ENCODE data around the gene XRCC5.

The XRCC5 gene

DNA sequence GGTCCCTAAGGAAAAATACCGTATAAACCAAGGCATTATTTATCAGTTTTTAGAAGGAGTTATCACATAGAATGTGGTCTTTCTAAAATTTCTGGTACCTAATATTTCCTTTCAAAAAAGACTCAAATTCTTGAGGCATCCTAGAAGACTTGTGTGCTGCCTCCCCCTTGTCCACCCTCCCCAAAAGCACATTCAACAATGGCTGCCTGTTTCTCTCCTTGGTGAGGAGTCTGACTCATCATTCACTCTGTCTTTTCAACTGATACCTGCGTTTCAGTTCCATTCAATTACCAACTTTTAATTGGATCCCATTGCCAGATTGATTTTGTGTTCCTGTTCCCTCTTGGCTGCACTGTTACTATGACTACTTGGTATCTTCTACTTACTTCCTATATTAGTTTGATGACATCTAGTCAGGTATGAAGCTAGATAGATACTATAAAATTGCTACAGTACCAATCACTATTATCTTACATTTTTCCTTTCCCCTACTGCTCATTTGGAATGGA is 72.9 kb downstream of the XRCC5 start:
- Histone ChIP-seq H3K4me3 (ENCODE audit: insufficient read depth, low read length, poor library complexity, severe bottlenecking) (no peak overlapping the region), H3F3A (ENCODE audit: insufficient read depth) (peaks cover 21% of the 10 kb centered on the region), H3K9ac (ENCODE audit: low read length) (no peak overlapping the region), H3K9me2 (replicated peaks; ENCODE audit: insufficient read depth, low read length) (no peaks in the 10 kb centered on the region), H3K27ac (ENCODE audit: low read depth, low read length) (no peak overlapping the region), H3K79me2 (ENCODE audit: insufficient read depth, low read length) (peaks cover 92% of the 10 kb centered on the region), H4K20me1 (ENCODE audit: low read depth, low read length) (peaks cover 43% of the 10 kb centered on the region), H3K36me3 (ENCODE audit: low read length) (peaks cover 48% of the 10 kb centered on the region; the same call in 1 of the 2 replicates), H3K27me3 (ENCODE audit: low read length) (no peaks in the 10 kb centered on the region), H3K4me2 (ENCODE audit: low read depth, low read length, poor library complexity, severe bottlenecking) (no peak overlapping the region), H3K9me3 (ENCODE audit: insufficient read depth, low read length) (no peaks in the 10 kb centered on the region), H2AFZ (ENCODE audit: low read depth, low read length, severe bottlenecking) (no peak overlapping the region)
- TF ChIP-seq, protein P1, sequence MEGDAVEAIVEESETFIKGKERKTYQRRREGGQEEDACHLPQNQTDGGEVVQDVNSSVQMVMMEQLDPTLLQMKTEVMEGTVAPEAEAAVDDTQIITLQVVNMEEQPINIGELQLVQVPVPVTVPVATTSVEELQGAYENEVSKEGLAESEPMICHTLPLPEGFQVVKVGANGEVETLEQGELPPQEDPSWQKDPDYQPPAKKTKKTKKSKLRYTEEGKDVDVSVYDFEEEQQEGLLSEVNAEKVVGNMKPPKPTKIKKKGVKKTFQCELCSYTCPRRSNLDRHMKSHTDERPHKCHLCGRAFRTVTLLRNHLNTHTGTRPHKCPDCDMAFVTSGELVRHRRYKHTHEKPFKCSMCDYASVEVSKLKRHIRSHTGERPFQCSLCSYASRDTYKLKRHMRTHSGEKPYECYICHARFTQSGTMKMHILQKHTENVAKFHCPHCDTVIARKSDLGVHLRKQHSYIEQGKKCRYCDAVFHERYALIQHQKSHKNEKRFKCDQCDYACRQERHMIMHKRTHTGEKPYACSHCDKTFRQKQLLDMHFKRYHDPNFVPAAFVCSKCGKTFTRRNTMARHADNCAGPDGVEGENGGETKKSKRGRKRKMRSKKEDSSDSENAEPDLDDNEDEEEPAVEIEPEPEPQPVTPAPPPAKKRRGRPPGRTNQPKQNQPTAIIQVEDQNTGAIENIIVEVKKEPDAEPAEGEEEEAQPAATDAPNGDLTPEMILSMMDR (IDR thresholded peaks at IDR 0.05; ENCODE audit: insufficient read depth, low read length, poor library complexity, severe bottlenecking), result no peak
- no peak for TF ChIP-seq EZH2phosphoT487 (conservative IDR thresholded peaks at IDR 0.05; ENCODE audit: low read length)

DNA sequence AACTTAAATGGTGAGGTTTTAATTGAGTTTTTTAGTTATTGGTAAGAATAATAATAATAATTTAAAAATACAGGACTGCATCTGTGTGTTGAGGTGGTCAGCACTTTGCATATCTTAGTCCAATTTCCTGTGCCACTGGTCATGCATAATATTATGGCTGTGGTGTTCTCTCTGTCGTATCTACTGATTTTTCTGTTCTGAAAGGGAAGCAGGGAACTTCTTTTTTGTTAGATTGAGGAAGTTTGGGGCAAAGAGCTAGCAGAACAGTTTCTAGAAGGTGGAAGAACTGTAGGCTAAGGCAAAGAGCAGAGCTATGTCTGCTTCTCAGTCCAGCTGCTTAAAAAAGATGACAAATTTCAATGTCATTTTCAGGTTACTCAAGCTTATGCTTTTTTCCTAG is 74.3 kb downstream of the XRCC5 start:
- Histone ChIP-seq H3K4me3 (ENCODE audit: insufficient read depth, low read length, poor library complexity, severe bottlenecking) (no peak overlapping the region), H2AFZ (ENCODE audit: low read depth, low read length, severe bottlenecking) (no peak overlapping the region), H3K4me2 (ENCODE audit: low read depth, low read length, poor library complexity, severe bottlenecking) (no peak overlapping the region), H3K9ac (ENCODE audit: low read length) (no peak overlapping the region), H3K79me2 (ENCODE audit: insufficient read depth, low read length) (peaks cover 91% of the 10 kb centered on the region), H3K9me3 (ENCODE audit: insufficient read depth, low read length) (no peaks in the 10 kb centered on the region), H3K27ac (ENCODE audit: low read depth, low read length) (peak overlapping the region; percentile 14; the same call in 1 of the 2 replicates), H3K9me2 (replicated peaks; ENCODE audit: insufficient read depth, low read length) (no peaks in the 10 kb centered on the region), H3K36me3 (ENCODE audit: low read length) (peaks cover 42% of the 10 kb centered on the region; the same call in 1 of the 2 replicates), H3F3A (ENCODE audit: insufficient read depth) (peaks cover 18% of the 10 kb centered on the region), H3K27me3 (ENCODE audit: low read length) (no peaks in the 10 kb centered on the region), H4K20me1 (ENCODE audit: low read depth, low read length) (peaks cover 44% of the 10 kb centered on the region)
- TF ChIP-seq, protein P1 (IDR thresholded peaks at IDR 0.05; ENCODE audit: insufficient read depth, low read length, poor library complexity, severe bottlenecking), result no peak
- no peak for TF ChIP-seq EZH2phosphoT487 (conservative IDR thresholded peaks at IDR 0.05; ENCODE audit: low read length)

DNA sequence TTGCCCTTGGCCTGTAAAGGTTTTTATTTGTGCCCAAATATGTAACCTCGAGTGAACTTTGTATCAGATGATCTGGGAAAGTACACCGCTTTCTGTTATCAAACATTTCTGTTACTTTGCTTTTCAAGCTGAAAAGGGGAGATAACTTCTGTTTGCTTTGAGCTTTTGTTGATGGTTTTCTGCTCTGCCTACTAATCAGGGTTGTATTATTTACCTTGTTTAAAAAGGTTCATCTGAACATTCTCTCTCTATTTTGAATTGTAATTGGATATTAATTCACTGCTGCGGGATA is 79.4 kb downstream of the XRCC5 start:
- Histone ChIP-seq H3K9me3 (ENCODE audit: insufficient read depth, low read length) (no peaks in the 10 kb centered on the region), H3K27ac (ENCODE audit: low read depth, low read length) (no peak overlapping the region), H3K79me2 (ENCODE audit: insufficient read depth, low read length) (peaks cover 68% of the 10 kb centered on the region), H3K4me2 (ENCODE audit: low read depth, low read length, poor library complexity, severe bottlenecking) (no peak overlapping the region), H2AFZ (ENCODE audit: low read depth, low read length, severe bottlenecking) (no peak overlapping the region), H3K9me2 (replicated peaks; ENCODE audit: insufficient read depth, low read length) (no peaks in the 10 kb centered on the region), H3K9ac (ENCODE audit: low read length) (no peak overlapping the region), H3F3A (ENCODE audit: insufficient read depth) (peaks cover 11% of the 10 kb centered on the region; the same call in 1 of the 2 replicates), H3K36me3 (ENCODE audit: low read length) (peaks cover 48% of the 10 kb centered on the region), H3K4me3 (ENCODE audit: insufficient read depth, low read length, poor library complexity, severe bottlenecking) (no peak overlapping the region), H3K27me3 (ENCODE audit: low read length) (no peaks in the 10 kb centered on the region), H4K20me1 (ENCODE audit: low read depth, low read length) (peaks cover 42% of the 10 kb centered on the region)
- TF ChIP-seq EZH2phosphoT487 (conservative IDR thresholded peaks at IDR 0.05; ENCODE audit: low read length), result no peak
- TF ChIP-seq, protein P1 (IDR thresholded peaks at IDR 0.05; ENCODE audit: insufficient read depth, low read length, poor library complexity, severe bottlenecking), result no peak

All from SU-DHL-6 (cell line).